SJCRH30 (cell line): ENCODE results near the gene DIAPH3. TPM values are rescaled to one million over a fixed set of nuclear protein-coding genes. Genes with fewer than 3 reads are reported as not detected.

Source experiments
- DNase-seq, 2 experiments: peaks; one replicate each; pipeline ENCODE4 v3.0.0-alpha.2; 2015 to 2020
- H3K27ac ChIP-seq: fragments of 250-450 bp; sonication (Bioruptor Pico); 2 replicates; pipeline ENCODE4 v1.5.1; 2020; ENCODE audit warnings: mild to moderate bottlenecking, moderate library complexity
- H3K27me3 ChIP-seq: fragments of 250-450 bp; sonication (Bioruptor Pico); 2 replicates; pipeline ENCODE4 v1.5.1; 2020; ENCODE audit warnings: mild to moderate bottlenecking, moderate library complexity
- H3K36me3 ChIP-seq: fragments of 250-450 bp; sonication (Bioruptor Pico); 2 replicates; pipeline ENCODE4 v1.5.1; 2020; ENCODE audit warnings: mild to moderate bottlenecking, moderate library complexity
- H3K4me1 ChIP-seq: fragments of 250-450 bp; sonication (Bioruptor Pico); 2 replicates; pipeline ENCODE4 v1.5.1; 2020; ENCODE audit warnings: mild to moderate bottlenecking, moderate library complexity
- H3K4me3 ChIP-seq: fragments of 250-450 bp; sonication (Bioruptor Pico); 2 replicates; pipeline ENCODE4 v1.5.1; 2020; ENCODE audit warnings: mild to moderate bottlenecking, moderate library complexity
- H3K9me3 ChIP-seq: fragments of 250-450 bp; sonication (Bioruptor Pico); replicated peaks from 2 replicates; pipeline ENCODE4 v1.5.1; 2020; ENCODE audit warnings: mild to moderate bottlenecking, moderate library complexity
- total RNA-seq: library from RNA; depleted of rRNA; stranded (reverse); fragments of >200 nt; shearing (Covaris generic); gene quantifications from 2 replicates; pipeline ENCODE4 v1.2.3, GENCODE V29; 2014

The DIAPH3 gene
- total RNA-seq, 1 experiment from 2014 or later, result 37.7 TPM

- no peaks in the 10 kb centered on the region for H3K9me3 ChIP-seq
- H3K36me3 ChIP-seq, result peaks cover 11% of the 10 kb centered on the region; the same call in 1 of the 2 replicates
- no peak overlapping the region for H3K27ac ChIP-seq
- no peak for DNase-seq
- no peaks in the 10 kb centered on the region for H3K27me3 ChIP-seq
- no peaks in the 10 kb centered on the region for H3K4me1 ChIP-seq
- H3K4me3 ChIP-seq, result no peak overlapping the region
Observed at GRCh38 chr13:59885076-59885475, 278.7 kb downstream of the DIAPH3 start.

- Histone ChIP-seq H3K27me3 (no peaks in the 10 kb centered on the region), H3K9me3 (no peaks in the 10 kb centered on the region), H3K4me3 (no peak overlapping the region), H3K36me3 (peaks cover 16% of the 10 kb centered on the region), H3K27ac (no peak overlapping the region), H3K4me1 (no peaks in the 10 kb centered on the region)
- DNase-seq, result no peak
Observed at GRCh38 chr13:59883885-59884284, 279.8 kb downstream of the DIAPH3 start.

- Histone ChIP-seq H3K4me3 (no peak overlapping the region), H3K9me3 (no peaks in the 10 kb centered on the region), H3K4me1 (no peaks in the 10 kb centered on the region), H3K27ac (no peak overlapping the region), H3K27me3 (no peaks in the 10 kb centered on the region), H3K36me3 (peaks cover 28% of the 10 kb centered on the region)
- DNase-seq, result no peak
Observed at GRCh38 chr13:59880468-59880867, 283.3 kb downstream of the DIAPH3 start.

- no peak overlapping the region for H3K4me3 ChIP-seq
- H3K27ac ChIP-seq, result no peak overlapping the region
- DNase-seq, result no peak
- H3K36me3 ChIP-seq, result peaks cover 28% of the 10 kb centered on the region
- H3K27me3 ChIP-seq, result no peaks in the 10 kb centered on the region
- no peaks in the 10 kb centered on the region for H3K9me3 ChIP-seq
- H3K4me1 ChIP-seq, result no peaks in the 10 kb centered on the region
Observed at GRCh38 chr13:59879281-59879680, 284.4 kb downstream of the DIAPH3 start.

GRCh38 chr13:59877933-59878332 is 285.8 kb downstream of the DIAPH3 start:
- Histone ChIP-seq H3K27me3 (no peaks in the 10 kb centered on the region), H3K4me3 (no peak overlapping the region), H3K9me3 (no peaks in the 10 kb centered on the region), H3K36me3 (peaks cover 27% of the 10 kb centered on the region), H3K27ac (no peak overlapping the region), H3K4me1 (no peaks in the 10 kb centered on the region)
- no peak for DNase-seq

GRCh38 chr13:59874973-59875372 is 288.8 kb downstream of the DIAPH3 start:
- DNase-seq, result no peak
- Histone ChIP-seq H3K4me3 (no peak overlapping the region), H3K27me3 (no peaks in the 10 kb centered on the region), H3K27ac (no peak overlapping the region), H3K9me3 (no peaks in the 10 kb centered on the region), H3K4me1 (no peaks in the 10 kb centered on the region), H3K36me3 (peaks cover 28% of the 10 kb centered on the region)

GRCh38 chr13:59873856-59874255 is 289.9 kb downstream of the DIAPH3 start:
- Histone ChIP-seq H3K27me3 (no peaks in the 10 kb centered on the region), H3K27ac (no peak overlapping the region), H3K36me3 (peaks cover 22% of the 10 kb centered on the region), H3K4me1 (no peaks in the 10 kb centered on the region), H3K4me3 (no peak overlapping the region), H3K9me3 (no peaks in the 10 kb centered on the region)
- DNase-seq, result no peak

GRCh38 chr13:59873309-59873708 is 290.4 kb downstream of the DIAPH3 start:
- H3K4me3 ChIP-seq, result no peak overlapping the region
- H3K36me3 ChIP-seq, result peaks cover 20% of the 10 kb centered on the region
- no peak for DNase-seq
- no peaks in the 10 kb centered on the region for H3K9me3 ChIP-seq
- no peaks in the 10 kb centered on the region for H3K27me3 ChIP-seq
- H3K27ac ChIP-seq, result no peak overlapping the region
- H3K4me1 ChIP-seq, result no peaks in the 10 kb centered on the region

- H3K9me3 ChIP-seq, result no peaks in the 10 kb centered on the region
- no peak for DNase-seq
- no peaks in the 10 kb centered on the region for H3K4me1 ChIP-seq
- no peak overlapping the region for H3K27ac ChIP-seq
- H3K36me3 ChIP-seq, result peaks cover 7% of the 10 kb centered on the region; the same call in 1 of the 2 replicates
- H3K4me3 ChIP-seq, result no peak overlapping the region
- no peaks in the 10 kb centered on the region for H3K27me3 ChIP-seq
Observed at GRCh38 chr13:59867867-59868266, 295.9 kb downstream of the DIAPH3 start.

GRCh38 chr13:59865398-59865797 is 298.3 kb downstream of the DIAPH3 start:
- Histone ChIP-seq H3K9me3 (no peaks in the 10 kb centered on the region), H3K27ac (no peak overlapping the region), H3K27me3 (no peaks in the 10 kb centered on the region), H3K4me1 (no peaks in the 10 kb centered on the region), H3K4me3 (no peak overlapping the region), H3K36me3 (peaks cover 9% of the 10 kb centered on the region)
- DNase-seq, result no peak

GRCh38 chr13:59863621-59864020 is 300.1 kb downstream of the DIAPH3 start:
- Histone ChIP-seq H3K9me3 (no peaks in the 10 kb centered on the region), H3K4me3 (no peak overlapping the region), H3K4me1 (no peaks in the 10 kb centered on the region), H3K36me3 (peaks cover 24% of the 10 kb centered on the region), H3K27me3 (no peaks in the 10 kb centered on the region), H3K27ac (no peak overlapping the region)
- DNase-seq, result no peak

GRCh38 chr13:59861676-59862075 is 302.1 kb downstream of the DIAPH3 start:
- Histone ChIP-seq H3K4me3 (no peak overlapping the region), H3K4me1 (no peaks in the 10 kb centered on the region), H3K27ac (no peak overlapping the region), H3K36me3 (peaks cover 28% of the 10 kb centered on the region), H3K9me3 (no peaks in the 10 kb centered on the region), H3K27me3 (no peaks in the 10 kb centered on the region)
- DNase-seq, result peak in 1 of 2 experiments; percentile 5

GRCh38 chr13:59856281-59856810 is 307.4 kb downstream of the DIAPH3 start:
- Histone ChIP-seq H3K36me3 (peaks cover 49% of the 10 kb centered on the region), H3K4me3 (no peak overlapping the region), H3K4me1 (no peaks in the 10 kb centered on the region), H3K27ac (no peak overlapping the region), H3K9me3 (no peaks in the 10 kb centered on the region; the same call in 1 of the 2 replicates), H3K27me3 (no peaks in the 10 kb centered on the region)
- no peak for DNase-seq

- DNase-seq, result no peak
Observed at GRCh38 chr13:59846845-59847620, 316.7 kb downstream of the DIAPH3 start.

GRCh38 chr13:59843040-59843439 is 320.7 kb downstream of the DIAPH3 start:
- 0 out of 2 replicates have a peak, but pooled peaks cover under 1% of the 10 kb centered on the region for H3K36me3 ChIP-seq
- H3K9me3 ChIP-seq, result no peaks in the 10 kb centered on the region
- H3K4me3 ChIP-seq, result no peak overlapping the region
- H3K4me1 ChIP-seq, result no peaks in the 10 kb centered on the region
- no peak overlapping the region for H3K27ac ChIP-seq
- no peak for DNase-seq
- H3K27me3 ChIP-seq, result no peaks in the 10 kb centered on the region

More at GRCh38 chr13:59846845-59847620, 316.7 kb downstream of the DIAPH3 start:
- Histone ChIP-seq H3K27ac (no peak overlapping the region), H3K9me3 (no peaks in the 10 kb centered on the region; the same call in 1 of the 2 replicates), H3K4me3 (no peak overlapping the region), H3K27me3 (no peaks in the 10 kb centered on the region), H3K36me3 (peaks cover 2% of the 10 kb centered on the region; the same call in 1 of the 2 replicates), H3K4me1 (no peaks in the 10 kb centered on the region)
